Liver (tissue), 9 donors: ENCODE measurements around the gene ERCC6L2. TPM values are rescaled to one million over a fixed set of nuclear protein-coding genes. Genes with fewer than 3 reads are reported as not detected.

ENCODE experiments used
- DNase-seq: peaks from one replicate; pipeline ENCODE4 v3.0.0-alpha.2; 2017; ENCODE audit warnings: low spot score
- H3K27ac ChIP-seq, 2 donors: one replicate each; pipeline ENCODE4 v1.7.0; 2013; ENCODE audit warnings: inconsistent platforms in 2 of 2, low read length in 2 of 2, control low read depth in 1 of 2, low read depth in 1 of 2, mild to moderate bottlenecking in 1 of 2
- H3K27me3 ChIP-seq, 4 donors: one replicate each; pipeline versions ENCODE4 v1.6.1 to v1.7.0; 2013; ENCODE audit warnings: low read length in 3 of 4, inconsistent platforms in 1 of 4, mild to moderate bottlenecking in 1 of 4, moderate library complexity in 1 of 4; ENCODE audit not compliant: control insufficient read depth in 4 of 4, insufficient read depth in 4 of 4
- H3K36me3 ChIP-seq, 4 donors: one replicate each; pipeline versions ENCODE4 v1.6.1 to v1.7.0; 2013; ENCODE audit warnings: low read length in 3 of 4, mild to moderate bottlenecking in 3 of 4, low read depth in 1 of 4, moderate library complexity in 1 of 4; ENCODE audit not compliant: control insufficient read depth in 4 of 4, insufficient read depth in 3 of 4
- H3K4me1 ChIP-seq, 4 donors: one replicate each; pipeline versions ENCODE4 v1.6.1 to v1.7.0; 2013; ENCODE audit warnings: low read length in 3 of 4, mild to moderate bottlenecking in 3 of 4, moderate library complexity in 1 of 4; ENCODE audit not compliant: control insufficient read depth in 4 of 4, insufficient read depth in 4 of 4
- H3K4me3 ChIP-seq, 3 donors: one replicate each; pipeline versions ENCODE4 v1.6.1 to v1.7.0; 2013; ENCODE audit warnings: low read length in 3 of 3, control low read depth in 1 of 3, low read depth in 1 of 3, mild to moderate bottlenecking in 1 of 3
- H3K9ac ChIP-seq, 2 donors: one replicate each; pipeline ENCODE4 v1.7.0; 2013; ENCODE audit warnings: low read length in 2 of 2, mild to moderate bottlenecking in 2 of 2, moderate library complexity in 2 of 2, control low read depth in 1 of 2, low read depth in 1 of 2
- H3K9me3 ChIP-seq, 4 donors: one replicate each; pipeline versions ENCODE4 v1.6.1 to v1.7.0; 2013; ENCODE audit warnings: low read length in 3 of 4; ENCODE audit not compliant: control insufficient read depth in 4 of 4
- ATF3 ChIP-seq: IDR thresholded peaks from 2 replicates; pipeline ENCODE4 v1.6.1; 2016; ENCODE audit warnings: antibody characterized with exemption
- EGR1 ChIP-seq, 2 donors: IDR thresholded peaks; 2 replicates each; pipeline ENCODE4 v1.6.1; 2016 to 2018; ENCODE audit warnings: antibody characterized with exemption in 2 of 2, low read depth in 2 of 2
- FOXA1 ChIP-seq: IDR thresholded peaks from 2 replicates; pipeline ENCODE4 v1.6.1; 2016; ENCODE audit warnings: antibody characterized with exemption
- FOXA2 ChIP-seq: IDR thresholded peaks from 2 replicates; pipeline ENCODE4 v1.6.1; 2016; ENCODE audit warnings: antibody characterized with exemption
- GABPA ChIP-seq, 2 donors: IDR thresholded peaks in 1 of 2; conservative IDR thresholded peaks in 1 of 2; 2 replicates each; pipeline ENCODE4 v1.6.1; 2016; ENCODE audit warnings: antibody characterized with exemption in 2 of 2, mild to moderate bottlenecking in 1 of 2, moderate library complexity in 1 of 2
- HNF4A ChIP-seq, 2 donors: conservative IDR thresholded peaks; 2 replicates each; pipeline ENCODE4 v1.6.1; 2016; ENCODE audit warnings: antibody characterized with exemption in 2 of 2, mild to moderate bottlenecking in 2 of 2
- HNF4G ChIP-seq: IDR thresholded peaks from 2 replicates; pipeline ENCODE4 v1.6.1; 2016; ENCODE audit warnings: antibody characterized with exemption
- JUND ChIP-seq, 2 donors: IDR thresholded peaks; 2 replicates each; pipeline ENCODE4 v1.6.1; 2016; ENCODE audit warnings: antibody characterized with exemption in 2 of 2
- NR2F2 ChIP-seq: IDR thresholded peaks from 2 replicates; pipeline ENCODE4 v1.6.1; 2016; ENCODE audit warnings: antibody characterized with exemption
- RAD21 ChIP-seq, 2 donors: IDR thresholded peaks; 2 replicates each; pipeline ENCODE4 v1.6.1; 2016; ENCODE audit warnings: antibody characterized with exemption in 2 of 2, mild to moderate bottlenecking in 2 of 2
- RXRA ChIP-seq, 2 donors: IDR thresholded peaks; 2 replicates each; pipeline ENCODE4 v1.6.1; 2017 to 2018; ENCODE audit warnings: antibody characterized with exemption in 2 of 2, mild to moderate bottlenecking in 1 of 2
- SP1 ChIP-seq: IDR thresholded peaks from 2 replicates; pipeline ENCODE4 v1.6.1; 2018; ENCODE audit warnings: antibody characterized with exemption, mild to moderate bottlenecking
- TAF1 ChIP-seq: conservative IDR thresholded peaks from 2 replicates; pipeline ENCODE4 v1.6.1; 2016; ENCODE audit warnings: antibody characterized with exemption, mild to moderate bottlenecking
- YY1 ChIP-seq: IDR thresholded peaks from 2 replicates; pipeline ENCODE4 v1.6.1; 2016; ENCODE audit warnings: antibody characterized with exemption, mild to moderate bottlenecking
- WGBS: extraction: QIAGEN DNeasy Blood & Tissue Kit; methylation state at CpG from one replicate; pipeline ENCODE4 v1.1.7; 2013; 5-methylcytosine and 5-hydroxymethylcytosine counted together
- polyA plus RNA-seq, 2 donors: library from polyadenylated mRNA; stranded (reverse) in 1 of 2; unstranded in 1 of 2; fragments of 200-250 nt in 1 of 2; fragments of >200 nt in 1 of 2; fragmentation: Nextera tagmentation in 1 of 2; extraction: Ambion mirVana in 1 of 2; gene quantifications; one replicate each; pipeline versions ENCODE4 v1.2.1 to v1.2.3, GENCODE V29; 2013 to 2015
- total RNA-seq, 2 donors: library from RNA; depleted of rRNA; stranded (reverse); fragments of >200 nt; gene quantifications; one replicate each; pipeline ENCODE4 v1.2.3, GENCODE V29; 2014
- TF ChIP-seq, protein P1 (sequence below): IDR thresholded peaks from 2 replicates; pipeline ENCODE4 v1.6.1; 2016; ENCODE audit warnings: antibody characterized with exemption, mild to moderate bottlenecking
- TF ChIP-seq, protein P2 (sequence below): IDR thresholded peaks from 2 replicates; pipeline ENCODE4 v1.6.1; 2016; ENCODE audit warnings: antibody characterized with exemption
- TF ChIP-seq, protein P3 (sequence below): IDR thresholded peaks from 2 replicates; pipeline ENCODE4 v1.6.1; 2016; ENCODE audit warnings: antibody characterized with exemption
- donor health status: healthy.
- donor health status: healthy.
- donor health status: healthy.
- donor health status: healthy.
- donor health status: healthy.

Gene ERCC6L2
- total and polyA plus RNA-seq, 4 donors: 4.7 to 46.0 (median 22.0) TPM

GRCh38 chr9:95880021-95880690 lies 4.7 kb downstream of the ERCC6L2 start:
- Histone ChIP-seq H3K9ac (no peak overlapping the region), H3K27ac (no peak overlapping the region)
- no peak for DNase-seq

GRCh38 chr9:95887926-95888497 lies 12.5 kb downstream of the ERCC6L2 start:
- Histone ChIP-seq H3K9ac (no peak overlapping the region), H3K4me3 (no peak overlapping the region), H3K36me3 (peaks cover 0 to 6% (median 4%) of the 10 kb centered on the region in 4 donors), H3K4me1 (no peaks in the 10 kb centered on the region), H3K27me3 (no peaks in the 10 kb centered on the region), H3K27ac (no peak overlapping the region), H3K9me3 (no peaks in the 10 kb centered on the region)
- no peak for DNase-seq
- 88% methylated on average over 1 of the region's 1 CpG for WGBS
- no peak for TF ChIP-seq TAF1
- no peak for TF ChIP-seq HNF4G
- TF ChIP-seq SP1: no peak
- no peak for TF ChIP-seq ATF3
- TF ChIP-seq, protein P1, sequence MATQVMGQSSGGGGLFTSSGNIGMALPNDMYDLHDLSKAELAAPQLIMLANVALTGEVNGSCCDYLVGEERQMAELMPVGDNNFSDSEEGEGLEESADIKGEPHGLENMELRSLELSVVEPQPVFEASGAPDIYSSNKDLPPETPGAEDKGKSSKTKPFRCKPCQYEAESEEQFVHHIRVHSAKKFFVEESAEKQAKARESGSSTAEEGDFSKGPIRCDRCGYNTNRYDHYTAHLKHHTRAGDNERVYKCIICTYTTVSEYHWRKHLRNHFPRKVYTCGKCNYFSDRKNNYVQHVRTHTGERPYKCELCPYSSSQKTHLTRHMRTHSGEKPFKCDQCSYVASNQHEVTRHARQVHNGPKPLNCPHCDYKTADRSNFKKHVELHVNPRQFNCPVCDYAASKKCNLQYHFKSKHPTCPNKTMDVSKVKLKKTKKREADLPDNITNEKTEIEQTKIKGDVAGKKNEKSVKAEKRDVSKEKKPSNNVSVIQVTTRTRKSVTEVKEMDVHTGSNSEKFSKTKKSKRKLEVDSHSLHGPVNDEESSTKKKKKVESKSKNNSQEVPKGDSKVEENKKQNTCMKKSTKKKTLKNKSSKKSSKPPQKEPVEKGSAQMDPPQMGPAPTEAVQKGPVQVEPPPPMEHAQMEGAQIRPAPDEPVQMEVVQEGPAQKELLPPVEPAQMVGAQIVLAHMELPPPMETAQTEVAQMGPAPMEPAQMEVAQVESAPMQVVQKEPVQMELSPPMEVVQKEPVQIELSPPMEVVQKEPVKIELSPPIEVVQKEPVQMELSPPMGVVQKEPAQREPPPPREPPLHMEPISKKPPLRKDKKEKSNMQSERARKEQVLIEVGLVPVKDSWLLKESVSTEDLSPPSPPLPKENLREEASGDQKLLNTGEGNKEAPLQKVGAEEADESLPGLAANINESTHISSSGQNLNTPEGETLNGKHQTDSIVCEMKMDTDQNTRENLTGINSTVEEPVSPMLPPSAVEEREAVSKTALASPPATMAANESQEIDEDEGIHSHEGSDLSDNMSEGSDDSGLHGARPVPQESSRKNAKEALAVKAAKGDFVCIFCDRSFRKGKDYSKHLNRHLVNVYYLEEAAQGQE: no peak
- no peak for TF ChIP-seq NR2F2
- no peak for TF ChIP-seq FOXA1
- TF ChIP-seq JUND (IDR thresholded peaks at IDR 0.05): no peak
- TF ChIP-seq, protein P2, sequence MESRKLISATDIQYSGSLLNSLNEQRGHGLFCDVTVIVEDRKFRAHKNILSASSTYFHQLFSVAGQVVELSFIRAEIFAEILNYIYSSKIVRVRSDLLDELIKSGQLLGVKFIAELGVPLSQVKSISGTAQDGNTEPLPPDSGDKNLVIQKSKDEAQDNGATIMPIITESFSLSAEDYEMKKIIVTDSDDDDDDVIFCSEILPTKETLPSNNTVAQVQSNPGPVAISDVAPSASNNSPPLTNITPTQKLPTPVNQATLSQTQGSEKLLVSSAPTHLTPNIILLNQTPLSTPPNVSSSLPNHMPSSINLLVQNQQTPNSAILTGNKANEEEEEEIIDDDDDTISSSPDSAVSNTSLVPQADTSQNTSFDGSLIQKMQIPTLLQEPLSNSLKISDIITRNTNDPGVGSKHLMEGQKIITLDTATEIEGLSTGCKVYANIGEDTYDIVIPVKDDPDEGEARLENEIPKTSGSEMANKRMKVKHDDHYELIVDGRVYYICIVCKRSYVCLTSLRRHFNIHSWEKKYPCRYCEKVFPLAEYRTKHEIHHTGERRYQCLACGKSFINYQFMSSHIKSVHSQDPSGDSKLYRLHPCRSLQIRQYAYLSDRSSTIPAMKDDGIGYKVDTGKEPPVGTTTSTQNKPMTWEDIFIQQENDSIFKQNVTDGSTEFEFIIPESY: no peak
- no peak for TF ChIP-seq RAD21 (IDR thresholded peaks at IDR 0.05)
- no peak for TF ChIP-seq EGR1 (IDR thresholded peaks at IDR 0.05; ENCODE audit: low read depth in 2 of 2)
- TF ChIP-seq, protein P3, sequence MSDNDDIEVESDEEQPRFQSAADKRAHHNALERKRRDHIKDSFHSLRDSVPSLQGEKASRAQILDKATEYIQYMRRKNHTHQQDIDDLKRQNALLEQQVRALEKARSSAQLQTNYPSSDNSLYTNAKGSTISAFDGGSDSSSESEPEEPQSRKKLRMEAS: no peak
- TF ChIP-seq FOXA2: no peak
- TF ChIP-seq GABPA (IDR thresholded peaks at IDR 0.05 in 1 of 2, conservative IDR thresholded peaks at IDR 0.05 in 1 of 2): no peak
- TF ChIP-seq RXRA (IDR thresholded peaks at IDR 0.05): no peak

More at GRCh38 chr9:95880021-95880690, 4.7 kb downstream of the ERCC6L2 start:
- WGBS: 80% methylated on average over 4 of the region's 4 CpGs
- H3K9me3 ChIP-seq: no peaks in the 10 kb centered on the region
- no peak overlapping the region for H3K4me3 ChIP-seq
- peaks cover 2 to 15% (median 8%) of the 10 kb centered on the region in 4 donors for H3K36me3 ChIP-seq
- H3K27me3 ChIP-seq: no peaks in the 10 kb centered on the region
- peaks cover 0 to 8% (median 2%) of the 10 kb centered on the region in 4 donors for H3K4me1 ChIP-seq
- no peak for TF ChIP-seq YY1
- no peak for TF ChIP-seq ATF3
- no peak for TF ChIP-seq FOXA2
- no peak for TF ChIP-seq HNF4A (conservative IDR thresholded peaks at IDR 0.05)
- no peak for TF ChIP-seq EGR1 (IDR thresholded peaks at IDR 0.05; ENCODE audit: low read depth in 2 of 2)
